ENCODE measurements around the gene NTRK2. TPM values are rescaled to one million over a fixed set of nuclear protein-coding genes. Genes with fewer than 3 reads are reported as not detected.

The NTRK2 gene
- total RNA-seq, 2 experiments from 2014 or later = 0.06 TPM; not detected in 1

GRCh38 chr9:84756171-84756570 lies 86.6 kb downstream of the NTRK2 start:
- TF ChIP-seq EZH2phosphoT487 (IDR thresholded peaks at IDR 0.05; ENCODE audit: borderline replicate concordance, low read depth, low read length) = no peak

GRCh38 chr9:84756731-84757130 lies 87.2 kb downstream of the NTRK2 start:
- Histone ChIP-seq H2AFZ (ENCODE audit: low read length) (no peak overlapping the region), H3K27ac (ENCODE audit: low read depth, low read length, poor library complexity, severe bottlenecking) (no peak overlapping the region), H3K79me2 (ENCODE audit: insufficient read depth, low read depth, low read length) (no peaks in the 10 kb centered on the region), H3K4me1 (ENCODE audit: insufficient read depth, low read length, poor library complexity, severe bottlenecking) (no peaks in the 10 kb centered on the region), H4K20me1 (ENCODE audit: insufficient read depth, low read length) (no peaks in the 10 kb centered on the region), H3K4me2 (ENCODE audit: low read length) (no peak overlapping the region), H3K36me3 (ENCODE audit: insufficient read depth, low read length) (no peaks in the 10 kb centered on the region), H3K4me3 (ENCODE audit: low read depth, low read length, poor library complexity, severe bottlenecking) (no peak overlapping the region), H3K9me2 (ENCODE audit: insufficient read depth, low read length) (no peaks in the 10 kb centered on the region), H3K9me3 (ENCODE audit: low read length) (no peaks in the 10 kb centered on the region)
- TF ChIP-seq EZH2phosphoT487 (IDR thresholded peaks at IDR 0.05; ENCODE audit: borderline replicate concordance, low read depth, low read length) (no peak), CTCF (conservative IDR thresholded peaks at IDR 0.05; ENCODE audit: low read length) (no peak)
- CTCF ChIA-PET (ENCODE audit: unreplicated experiment) = no interaction called here
- no TSS peak for BruUV-seq (replicated peaks)
- intact Hi-C loops (cut with micrococcal nuclease; ENCODE audit: unreplicated experiment) = no loop called here
- no peak for DNase-seq (ENCODE audit: low spot score)
- POLR2A ChIA-PET = interaction anchor here (0.9 kb wide), 1 partner anchor 19 kb away, joined by 3 read pairs; no protein-coding TSS in a partner anchor

More at GRCh38 chr9:84756171-84756570, 86.6 kb downstream of the NTRK2 start:
- no TSS peak for BruUV-seq (replicated peaks)
- H3K9me3 ChIP-seq (ENCODE audit: low read length) = no peaks in the 10 kb centered on the region
- H3K4me1 ChIP-seq (ENCODE audit: insufficient read depth, low read length, poor library complexity, severe bottlenecking) = no peaks in the 10 kb centered on the region
- H2AFZ ChIP-seq (ENCODE audit: low read length) = no peak overlapping the region
- no peaks in the 10 kb centered on the region for H4K20me1 ChIP-seq (ENCODE audit: insufficient read depth, low read length)
- H3K27ac ChIP-seq (ENCODE audit: low read depth, low read length, poor library complexity, severe bottlenecking) = no peak overlapping the region
- ChIA-PET POLR2A (no interaction called here), CTCF (ENCODE audit: unreplicated experiment) (no interaction called here)
- H3K9me2 ChIP-seq (ENCODE audit: insufficient read depth, low read length) = no peaks in the 10 kb centered on the region
- DNase-seq (ENCODE audit: low spot score) = no peak
- H3K36me3 ChIP-seq (ENCODE audit: insufficient read depth, low read length) = no peaks in the 10 kb centered on the region
- H3K4me3 ChIP-seq (ENCODE audit: low read depth, low read length, poor library complexity, severe bottlenecking) = no peak overlapping the region
- H3K4me2 ChIP-seq (ENCODE audit: low read length) = no peak overlapping the region
- H3K79me2 ChIP-seq (ENCODE audit: insufficient read depth, low read depth, low read length) = no peaks in the 10 kb centered on the region
- intact Hi-C loops (cut with micrococcal nuclease; ENCODE audit: unreplicated experiment) = no loop called here

GRCh38 chr9:84758817-84759216 lies 89.3 kb downstream of the NTRK2 start:
- Histone ChIP-seq H3K36me3 (ENCODE audit: insufficient read depth, low read length) (no peaks in the 10 kb centered on the region), H3K79me2 (ENCODE audit: insufficient read depth, low read depth, low read length) (no peaks in the 10 kb centered on the region), H3K9me2 (ENCODE audit: insufficient read depth, low read length) (no peaks in the 10 kb centered on the region), H2AFZ (ENCODE audit: low read length) (no peak overlapping the region), H3K4me2 (ENCODE audit: low read length) (no peak overlapping the region), H3K27ac (ENCODE audit: low read depth, low read length, poor library complexity, severe bottlenecking) (no peak overlapping the region), H3K4me1 (ENCODE audit: insufficient read depth, low read length, poor library complexity, severe bottlenecking) (no peaks in the 10 kb centered on the region), H3K9me3 (ENCODE audit: low read length) (no peaks in the 10 kb centered on the region), H4K20me1 (ENCODE audit: insufficient read depth, low read length) (no peaks in the 10 kb centered on the region), H3K4me3 (ENCODE audit: low read depth, low read length, poor library complexity, severe bottlenecking) (no peak overlapping the region)
- DNase-seq (ENCODE audit: low spot score) = no peak
- POLR2A ChIA-PET = no interaction called here
- CTCF ChIA-PET (ENCODE audit: unreplicated experiment) = no interaction called here
- BruUV-seq (replicated peaks) = no TSS peak
- TF ChIP-seq EZH2phosphoT487 (IDR thresholded peaks at IDR 0.05; ENCODE audit: borderline replicate concordance, low read depth, low read length) = no peak
- no peak for TF ChIP-seq CTCF (conservative IDR thresholded peaks at IDR 0.05; ENCODE audit: low read length)
- intact Hi-C loops (cut with micrococcal nuclease; ENCODE audit: unreplicated experiment) = no loop called here

Measured in OCI-LY7 (cell line).